ENCODE results near the gene MMP23B.
A peak's percentile ranks its signal among the peaks of the same experiment; 100 is the strongest.

MMP23B gene

GRCh38 chr1:1678581-1679380, 46.8 kb downstream of the MMP23B start:
- H4K20me1 ChIP-seq: peaks cover 78% of the 10 kb centered on the region
- peak overlapping the region; percentile 54 for H3K9ac ChIP-seq
- peaks cover 55% of the 10 kb centered on the region for H3K4me1 ChIP-seq
- peaks cover 23% of the 10 kb centered on the region for H3K36me3 ChIP-seq
- no peak for TF ChIP-seq Cebpa-rat (IDR thresholded peaks at IDR 0.05)
- peak overlapping the region; percentile 87 for H3K4me2 ChIP-seq
- H3K27ac ChIP-seq: peak overlapping the region; percentile 82
- no peaks in the 10 kb centered on the region for H3K27me3 ChIP-seq
- H3K4me3 ChIP-seq: peak overlapping the region; percentile 53
- H3K9me3 ChIP-seq: no peaks in the 10 kb centered on the region

DNA sequence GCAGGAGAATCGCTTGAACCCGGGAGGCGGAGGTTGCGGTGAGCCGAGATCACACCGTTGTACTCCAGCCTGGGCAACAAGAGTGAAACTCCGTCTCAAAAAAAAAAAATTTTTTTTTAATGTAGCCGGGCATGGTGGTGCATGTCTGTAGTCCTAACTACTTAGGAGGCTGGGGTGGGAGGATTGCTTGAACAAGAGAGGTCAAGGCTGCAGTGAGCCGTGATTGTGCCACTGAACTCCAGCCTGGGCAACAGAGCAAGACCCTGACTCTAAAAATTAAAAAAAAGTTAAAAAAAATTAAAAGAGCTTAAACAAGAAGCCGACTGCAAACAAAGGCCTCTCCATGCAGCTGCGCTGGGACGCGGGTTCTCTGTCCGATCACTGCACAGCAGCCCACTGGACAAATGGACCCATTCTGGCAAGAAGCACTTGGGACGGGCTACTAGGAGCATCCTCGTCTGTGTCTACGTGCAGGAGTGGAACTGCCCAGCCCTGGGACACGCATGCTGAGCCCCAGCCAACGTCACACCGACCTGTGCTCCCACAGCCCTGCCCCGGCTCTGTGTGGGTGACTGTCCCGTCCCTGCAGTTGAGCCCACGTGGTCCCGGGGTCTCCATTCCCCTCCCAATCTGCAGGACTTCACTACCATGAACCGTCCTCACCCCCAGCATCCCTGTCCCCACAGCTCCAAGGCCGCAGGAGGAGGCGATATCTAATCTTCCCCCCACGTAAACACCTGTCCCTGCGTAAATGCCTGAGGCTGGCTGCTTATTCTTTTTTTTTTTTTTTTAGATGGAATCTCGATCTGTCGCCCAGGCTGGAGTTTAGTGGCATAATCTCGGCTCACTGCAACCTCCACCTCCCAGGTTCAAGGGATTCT, 48.3 kb downstream of the MMP23B start:
- Histone ChIP-seq H3K27ac (no peak overlapping the region), H3K4me2 (peak overlapping the region; percentile 24), H3K27me3 (no peaks in the 10 kb centered on the region), H3K36me3 (peaks cover 33% of the 10 kb centered on the region), H4K20me1 (peaks cover 82% of the 10 kb centered on the region), H3K9me3 (no peaks in the 10 kb centered on the region), H3K4me1 (peaks cover 57% of the 10 kb centered on the region), H3K4me3 (no peak overlapping the region), H3K9ac (no peak overlapping the region)
- no peak for TF ChIP-seq Cebpa-rat (IDR thresholded peaks at IDR 0.05)

DNA sequence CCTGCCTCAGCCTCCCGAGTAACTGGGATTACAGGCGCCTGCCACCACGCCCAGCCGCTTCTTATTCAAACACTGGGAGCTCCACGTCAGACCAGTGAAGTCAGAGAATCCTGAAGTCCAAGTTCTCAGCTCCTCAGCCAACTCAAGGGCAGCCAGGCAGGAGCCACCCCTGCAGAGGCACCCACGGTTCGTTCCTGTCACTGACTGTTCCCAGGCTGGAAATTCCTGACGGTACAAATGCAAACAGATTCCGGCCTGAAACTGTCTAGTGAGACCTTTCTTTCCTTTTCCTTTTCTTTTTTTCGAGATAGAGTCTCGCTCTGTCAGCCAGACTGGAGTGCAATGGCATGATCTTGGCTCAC, 48.9 kb downstream of the MMP23B start:
- Histone ChIP-seq H3K4me1 (peaks cover 63% of the 10 kb centered on the region), H3K4me2 (peak overlapping the region; percentile 24), H4K20me1 (peaks cover 88% of the 10 kb centered on the region), H3K36me3 (peaks cover 37% of the 10 kb centered on the region), H3K27me3 (no peaks in the 10 kb centered on the region), H3K9ac (0 out of 2 replicates have a peak overlapping the region, but pooled peaks have one; percentile 10), H3K27ac (no peak overlapping the region), H3K9me3 (no peaks in the 10 kb centered on the region), H3K4me3 (no peak overlapping the region)
- no peak for TF ChIP-seq Cebpa-rat (IDR thresholded peaks at IDR 0.05)

DNA sequence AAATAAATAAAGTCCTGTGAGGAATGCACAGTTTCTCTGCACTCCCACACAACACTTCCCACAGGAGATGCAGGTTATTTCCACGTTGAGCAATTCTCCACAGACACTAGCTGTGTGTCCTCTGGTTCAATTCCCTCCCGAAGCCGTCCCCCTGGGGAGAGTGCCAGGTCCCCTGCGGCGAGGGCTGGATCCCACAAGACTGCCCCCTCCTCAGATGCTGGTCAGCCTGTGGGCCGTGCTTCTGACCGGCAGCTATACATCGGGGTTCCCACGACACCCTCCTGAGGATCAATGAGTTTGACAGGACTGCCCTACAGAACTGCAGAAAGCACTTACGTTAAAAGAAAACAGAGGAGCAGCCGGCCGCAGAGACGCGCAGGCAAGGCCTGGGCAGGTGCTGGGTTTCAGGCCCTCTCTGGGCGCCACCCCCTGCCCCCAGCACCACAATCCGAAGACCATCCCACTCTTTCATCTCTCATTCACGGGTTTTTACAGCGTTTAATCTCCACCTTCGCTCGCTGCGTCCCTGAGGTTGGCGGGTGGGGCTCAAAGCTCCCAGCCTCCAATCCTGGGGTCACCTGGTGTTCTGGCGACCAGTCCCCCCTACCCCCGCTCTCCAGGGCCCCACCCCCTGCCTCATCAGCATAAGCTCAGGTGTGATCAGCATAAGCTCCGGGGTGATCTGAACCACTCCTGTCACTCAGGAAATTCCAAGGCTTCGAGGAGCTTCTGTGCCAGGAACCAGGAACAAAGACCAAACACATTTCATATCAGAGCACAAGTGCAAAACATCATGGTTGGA, 51.3 kb downstream of the MMP23B start:
- Histone ChIP-seq H3K9me3 (no peaks in the 10 kb centered on the region), H3K27ac (no peak overlapping the region), H3K9ac (no peak overlapping the region), H3K4me2 (no peak overlapping the region), H3K4me3 (no peak overlapping the region), H3K36me3 (peaks cover 46% of the 10 kb centered on the region), H3K4me1 (peaks cover 61% of the 10 kb centered on the region), H3K27me3 (no peaks in the 10 kb centered on the region), H4K20me1 (peaks cover 100% of the 10 kb centered on the region)
- TF ChIP-seq Cebpa-rat (IDR thresholded peaks at IDR 0.05): no peak

Data from BLaER1 (cell line).